OCI-LY1 (cell line): ENCODE data around the gene RDH11.
"Not testable (repeated sequence)": the region's sequence is repeated elsewhere in the genome, so short reads cannot be mapped to it uniquely, and the experiment has no call there.

Source experiments
- CTCF ChIP-seq: fragments of 200-600 bp; sonication (generic), shearing (Covaris generic); IDR thresholded peaks from 2 replicates; pipeline ENCODE4 v1.5.1; 2017; ENCODE audit warnings: mild to moderate bottlenecking, antibody characterized with exemption, low read length, moderate library complexity, mixed read lengths
- EZH2 ChIP-seq: fragments of 200-600 bp; sonication (generic), shearing (Covaris generic); IDR thresholded peaks from 2 replicates; pipeline ENCODE4 v1.8.0; 2017; ENCODE audit warnings: borderline replicate concordance, mixed run types, mild to moderate bottlenecking, antibody characterized with exemption, low read length, moderate library complexity, mixed read lengths

- TF ChIP-seq CTCF, EZH2: not testable (repeated sequence)
Measured at GRCh38 chr14:67709346-67709745, 13.8 kb upstream of the RDH11 start.
